Stimulated activated naive CD4-positive, alpha-beta T cell treated with Interleukin-2 at 50 U/mL for 16 hours (primary cell): ENCODE data around the gene POP4.

Source experiments
- DNase-seq: peaks from one replicate; lab custom pipeline; 2025; lab: John Stamatoyannopoulos, UW

Gene POP4

GRCh38 chr19:29631450-29631849, 25.4 kb downstream of the POP4 start:
- no peak for DNase-seq

- no peak for DNase-seq
These were observed 27.9 kb downstream of the POP4 start for GRCh38 chr19:29634002-29634401.

- DNase-seq, result no peak
These were observed 28.5 kb downstream of the POP4 start for GRCh38 chr19:29634423-29635130.

- no peak for DNase-seq
These were observed 29.9 kb downstream of the POP4 start for GRCh38 chr19:29635963-29636362.

GRCh38 chr19:29636553-29637360, 30.7 kb downstream of the POP4 start:
- no peak for DNase-seq

GRCh38 chr19:29639086-29639485, 33.0 kb downstream of the POP4 start:
- DNase-seq, result no peak

GRCh38 chr19:29640231-29640630, 34.1 kb downstream of the POP4 start:
- no peak for DNase-seq

- no peak for DNase-seq
These were observed 35.5 kb downstream of the POP4 start for GRCh38 chr19:29641597-29641996.

- DNase-seq, result no peak
These were observed 37.4 kb downstream of the POP4 start for GRCh38 chr19:29643361-29643935.

GRCh38 chr19:29644210-29644609, 38.1 kb downstream of the POP4 start:
- DNase-seq, result no peak

- no peak for DNase-seq
These were observed 39.4 kb downstream of the POP4 start for GRCh38 chr19:29645491-29645867.

- DNase-seq, result no peak
These were observed 39.8 kb downstream of the POP4 start for GRCh38 chr19:29645911-29646310.

GRCh38 chr19:29650772-29651387, 44.8 kb downstream of the POP4 start:
- no peak for DNase-seq

GRCh38 chr19:29651622-29652394, 45.7 kb downstream of the POP4 start:
- no peak for DNase-seq

- no peak for DNase-seq
These were observed 47.3 kb downstream of the POP4 start for GRCh38 chr19:29653398-29653797.

- DNase-seq, result no peak
These were observed 49.7 kb downstream of the POP4 start for GRCh38 chr19:29655648-29656335.

- no peak for DNase-seq
These were observed 52.3 kb downstream of the POP4 start for GRCh38 chr19:29658221-29658991.

GRCh38 chr19:29660835-29661234, 54.8 kb downstream of the POP4 start:
- peak; percentile 30 for DNase-seq

- DNase-seq, result no peak
These were observed 56.2 kb downstream of the POP4 start for GRCh38 chr19:29662278-29662603.

GRCh38 chr19:29662604-29663404, 56.7 kb downstream of the POP4 start:
- DNase-seq, result peak; percentile 9
